Activated naive CD8-positive, alpha-beta T cell treated with anti-CD3 and anti-CD28 coated beads, Interleukin-2, amount 50 U/mL, for 24 hours (primary cell): Measurements from ENCODE around the gene ARPP21.
A peak's percentile ranks its signal among the peaks of the same experiment; 100 is the strongest.

Experiments
- ATAC-seq: fragments of 150-1000 bp; cut with Tn5 transposase; one replicate; pipeline ENCODE4 v1.10.0; 2021
- DNase-seq: peaks from one replicate; pipeline ENCODE4 v3.0.0; 2021
- H3K27ac Mint-ChIP-seq: one replicate; pipeline ENCODE4 v1.8.0; 2021; ENCODE audit warnings: mild to moderate bottlenecking, mixed read lengths
- H3K27me3 Mint-ChIP-seq: one replicate; pipeline ENCODE4 v1.8.0; 2021; ENCODE audit warnings: mixed read lengths
- H3K36me3 Mint-ChIP-seq: one replicate; pipeline ENCODE4 v1.8.0; 2021; ENCODE audit warnings: low read depth, mixed read lengths
- H3K4me1 Mint-ChIP-seq: one replicate; pipeline ENCODE4 v1.8.0; 2021; ENCODE audit warnings: mixed read lengths
- H3K4me3 Mint-ChIP-seq: one replicate; pipeline ENCODE4 v1.8.0; 2021; ENCODE audit warnings: mild to moderate bottlenecking, moderate library complexity, mixed read lengths
- H3K9me3 Mint-ChIP-seq: one replicate; pipeline ENCODE4 v1.8.0; 2021; ENCODE audit warnings: mixed read lengths

The ARPP21 gene

DNA sequence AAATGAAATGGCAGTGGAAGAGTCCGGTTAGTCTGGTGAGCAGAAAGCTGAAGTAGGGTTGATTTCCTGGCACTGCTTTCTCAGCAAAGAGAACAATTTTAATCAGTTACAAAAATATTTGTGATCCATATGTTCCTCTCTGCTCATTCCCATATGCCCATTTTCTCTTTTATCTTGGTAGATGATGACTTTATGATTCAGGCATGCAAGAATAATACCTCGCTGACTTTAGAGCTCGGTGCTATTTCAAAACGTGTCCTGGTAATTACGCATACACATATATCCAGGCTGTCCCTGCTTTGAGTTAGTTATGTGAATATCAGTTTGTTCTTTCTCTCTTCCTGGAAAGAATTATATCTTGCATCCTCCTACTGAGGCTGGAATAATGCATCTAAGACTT is 38.5 kb downstream of the ARPP21 start:
- Mint-ChIP-seq H3K4me1 (peaks cover 3% of the 10 kb centered on the region), H3K36me3 (no peaks in the 10 kb centered on the region), H3K4me3 (no peak overlapping the region), H3K27me3 (no peaks in the 10 kb centered on the region), H3K9me3 (no peaks in the 10 kb centered on the region), H3K27ac (no peak overlapping the region)
- no peak for ATAC-seq
- DNase-seq: no peak

DNA sequence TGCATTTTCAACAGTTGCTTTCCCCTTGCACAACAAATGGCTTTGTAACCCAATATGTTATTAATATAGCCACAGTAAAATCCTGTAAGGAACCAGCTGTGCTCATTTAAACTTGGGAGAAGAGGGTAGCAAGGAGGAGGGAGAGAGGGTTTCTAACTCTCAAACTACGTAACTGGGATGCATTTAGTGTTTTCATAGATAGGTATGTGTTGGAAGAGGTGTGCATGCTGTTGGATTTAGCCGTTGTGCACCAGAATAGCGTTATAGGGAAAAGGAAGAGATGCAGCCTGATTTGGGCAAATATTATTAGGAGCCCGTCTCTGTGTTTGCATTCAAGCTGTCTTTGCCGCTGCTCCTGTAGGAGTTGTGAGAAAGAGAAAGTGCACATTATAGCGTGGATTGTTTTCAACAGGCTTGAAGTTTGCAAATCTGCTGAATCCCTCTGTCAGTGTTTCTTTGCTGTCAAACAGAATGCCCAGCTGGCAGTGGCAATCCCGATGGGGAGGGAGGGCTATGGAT is 39.4 kb downstream of the ARPP21 start:
- no peak for DNase-seq
- no peak overlapping the region for H3K27ac Mint-ChIP-seq
- ATAC-seq: no peak
- H3K4me3 Mint-ChIP-seq: no peak overlapping the region
- peaks cover 3% of the 10 kb centered on the region for H3K4me1 Mint-ChIP-seq
- H3K9me3 Mint-ChIP-seq: no peaks in the 10 kb centered on the region
- H3K36me3 Mint-ChIP-seq: no peaks in the 10 kb centered on the region
- H3K27me3 Mint-ChIP-seq: no peaks in the 10 kb centered on the region

DNA sequence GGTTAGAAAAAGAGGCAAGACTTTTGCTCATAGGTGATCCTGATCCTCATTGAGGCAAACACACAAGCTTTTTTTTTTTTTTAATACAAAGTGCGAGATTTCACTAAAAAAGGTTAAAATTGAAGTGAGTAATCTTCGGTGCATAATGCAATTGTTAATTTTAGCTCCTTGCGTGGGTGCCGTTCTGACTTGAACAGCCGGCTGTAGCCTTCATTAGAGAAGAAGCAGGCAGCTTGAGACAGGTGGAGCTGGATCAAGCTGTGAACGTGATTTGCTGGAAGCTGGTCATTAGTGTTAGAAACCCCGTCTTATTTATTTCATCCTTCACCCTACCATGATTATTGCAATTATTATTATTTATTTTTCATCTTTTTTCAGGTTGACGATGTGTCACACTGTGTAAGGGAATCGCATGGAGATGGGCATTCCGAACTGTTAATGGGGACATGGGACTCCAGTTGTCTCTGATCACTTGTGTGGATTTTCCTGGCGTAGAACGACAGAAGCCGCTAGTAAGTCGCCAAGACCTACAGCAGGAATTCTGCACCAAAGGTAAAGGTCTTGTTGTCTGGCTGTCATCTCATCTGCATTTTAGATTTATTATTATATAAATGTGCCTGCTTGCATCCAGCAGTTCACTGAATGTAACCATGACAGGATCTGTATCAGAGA is 40.2 kb downstream of the ARPP21 start:
- H3K4me1 Mint-ChIP-seq: peaks cover 3% of the 10 kb centered on the region
- no peak overlapping the region for H3K4me3 Mint-ChIP-seq
- DNase-seq: no peak
- H3K27me3 Mint-ChIP-seq: no peaks in the 10 kb centered on the region
- ATAC-seq: no peak
- H3K9me3 Mint-ChIP-seq: no peaks in the 10 kb centered on the region
- no peaks in the 10 kb centered on the region for H3K36me3 Mint-ChIP-seq
- no peak overlapping the region for H3K27ac Mint-ChIP-seq

DNA sequence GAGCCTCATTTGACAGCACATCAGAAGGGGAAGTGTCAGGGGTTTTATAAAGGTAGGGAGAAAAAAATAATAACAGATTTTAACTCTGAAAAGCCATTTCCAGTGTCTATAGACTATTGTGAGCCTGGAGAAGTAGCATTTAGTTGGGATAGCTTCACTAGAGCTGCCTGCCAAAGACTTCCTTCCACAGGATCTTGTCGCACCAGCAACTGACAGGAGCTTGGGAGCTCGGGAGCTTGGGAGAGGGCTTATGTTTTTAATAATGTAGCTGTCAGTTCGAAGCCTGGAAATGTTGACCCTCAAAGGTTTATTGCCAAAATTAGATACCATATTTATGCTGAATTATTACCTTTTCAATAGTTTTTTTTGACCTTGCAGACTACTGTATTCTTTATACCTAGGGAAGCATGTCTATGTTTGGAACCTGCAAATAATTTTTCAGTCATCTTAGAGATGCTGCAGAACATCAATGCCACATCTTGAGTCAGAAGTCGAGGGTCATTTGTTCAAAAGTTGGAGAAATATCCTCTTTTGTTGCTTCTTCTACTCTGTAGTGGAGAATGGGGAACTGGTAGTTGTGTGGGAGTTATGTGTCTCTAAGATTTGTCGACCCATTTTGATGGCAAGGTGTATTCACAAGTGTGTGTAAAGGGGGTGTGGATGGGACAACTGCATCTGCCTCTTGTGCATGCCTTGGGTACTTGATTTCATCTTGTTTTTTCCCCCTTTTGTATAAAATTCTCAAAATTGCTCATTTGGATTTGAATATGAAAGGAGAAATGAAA is 41.7 kb downstream of the ARPP21 start:
- H3K4me1 Mint-ChIP-seq: peaks cover 3% of the 10 kb centered on the region
- no peaks in the 10 kb centered on the region for H3K27me3 Mint-ChIP-seq
- no peak overlapping the region for H3K4me3 Mint-ChIP-seq
- H3K27ac Mint-ChIP-seq: no peak overlapping the region
- ATAC-seq (no peak), DNase-seq (no peak)
- H3K9me3 Mint-ChIP-seq: no peaks in the 10 kb centered on the region
- no peaks in the 10 kb centered on the region for H3K36me3 Mint-ChIP-seq

GRCh38 chr3:35685153-35685552 is 45.8 kb downstream of the ARPP21 start:
- no peak overlapping the region for H3K4me3 Mint-ChIP-seq
- no peaks in the 10 kb centered on the region for H3K9me3 Mint-ChIP-seq
- ATAC-seq (no peak), DNase-seq (no peak)
- no peaks in the 10 kb centered on the region for H3K36me3 Mint-ChIP-seq
- no peaks in the 10 kb centered on the region for H3K27me3 Mint-ChIP-seq
- H3K4me1 Mint-ChIP-seq: peaks cover 3% of the 10 kb centered on the region
- H3K27ac Mint-ChIP-seq: no peak overlapping the region

DNA sequence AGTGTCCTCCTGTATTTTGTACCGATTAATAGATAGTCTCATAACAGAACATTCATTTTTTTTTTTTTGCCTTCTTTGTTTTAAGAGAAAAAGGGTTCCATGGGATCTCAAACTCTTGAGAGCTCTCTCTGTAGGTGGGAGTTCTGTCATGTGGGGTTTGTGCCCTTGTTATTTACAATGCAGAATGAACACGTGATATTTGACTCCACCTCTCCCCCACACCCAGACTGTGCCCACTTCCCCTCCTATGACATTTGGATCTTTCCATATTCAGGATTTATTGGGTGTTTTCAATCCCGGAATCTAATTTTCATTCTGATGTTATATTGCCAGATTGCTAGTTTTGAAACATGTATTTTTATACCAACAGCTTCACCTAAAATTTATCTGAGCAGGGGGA is 49.5 kb downstream of the ARPP21 start:
- Mint-ChIP-seq H3K4me3 (no peak overlapping the region), H3K36me3 (no peaks in the 10 kb centered on the region), H3K9me3 (no peaks in the 10 kb centered on the region), H3K4me1 (no peaks in the 10 kb centered on the region), H3K27me3 (no peaks in the 10 kb centered on the region), H3K27ac (no peak overlapping the region)
- DNase-seq (no peak), ATAC-seq (no peak)

DNA sequence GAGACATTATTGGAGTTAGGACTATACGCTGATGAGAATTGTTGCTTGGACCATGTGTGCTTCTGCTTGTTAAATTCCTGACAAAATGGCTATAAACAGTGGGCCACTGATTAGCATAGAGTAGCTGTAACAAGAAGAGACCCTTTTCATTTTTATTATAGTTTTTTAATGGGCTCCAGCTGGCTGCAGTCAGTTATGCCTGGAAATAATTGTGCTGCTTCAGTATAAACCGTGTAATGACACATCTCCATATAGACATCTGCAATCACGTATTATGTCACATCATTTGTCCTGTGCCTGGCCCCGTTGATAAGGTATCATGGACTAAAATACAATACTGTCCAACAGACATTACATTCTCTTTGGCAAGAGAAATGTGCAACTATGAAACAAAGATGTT is 50.9 kb downstream of the ARPP21 start:
- ATAC-seq: no peak

GRCh38 chr3:35705904-35706303 is 66.6 kb downstream of the ARPP21 start:
- DNase-seq (no peak), ATAC-seq (no peak)
- Mint-ChIP-seq H3K4me1 (no peaks in the 10 kb centered on the region), H3K27me3 (peaks cover 2% of the 10 kb centered on the region), H3K36me3 (no peaks in the 10 kb centered on the region), H3K27ac (no peak overlapping the region), H3K9me3 (peaks cover 4% of the 10 kb centered on the region), H3K4me3 (no peak overlapping the region)

More for the DNA sequence above, 50.9 kb downstream of the ARPP21 start:
- no peaks in the 10 kb centered on the region for H3K9me3 Mint-ChIP-seq
- no peak overlapping the region for H3K27ac Mint-ChIP-seq
- DNase-seq: no peak
- no peaks in the 10 kb centered on the region for H3K27me3 Mint-ChIP-seq
- no peaks in the 10 kb centered on the region for H3K36me3 Mint-ChIP-seq
- no peak overlapping the region for H3K4me3 Mint-ChIP-seq
- no peaks in the 10 kb centered on the region for H3K4me1 Mint-ChIP-seq

- peak overlapping the region; percentile 2 for H3K27ac Mint-ChIP-seq
- H3K4me3 Mint-ChIP-seq: no peak overlapping the region
- no peaks in the 10 kb centered on the region for H3K36me3 Mint-ChIP-seq
- DNase-seq: no peak
- H3K4me1 Mint-ChIP-seq: no peaks in the 10 kb centered on the region
- peaks cover 2% of the 10 kb centered on the region for H3K27me3 Mint-ChIP-seq
- ATAC-seq: no peak
- H3K9me3 Mint-ChIP-seq: peaks cover 4% of the 10 kb centered on the region
Observed at GRCh38 chr3:35707904-35708303, 68.6 kb downstream of the ARPP21 start.

DNA sequence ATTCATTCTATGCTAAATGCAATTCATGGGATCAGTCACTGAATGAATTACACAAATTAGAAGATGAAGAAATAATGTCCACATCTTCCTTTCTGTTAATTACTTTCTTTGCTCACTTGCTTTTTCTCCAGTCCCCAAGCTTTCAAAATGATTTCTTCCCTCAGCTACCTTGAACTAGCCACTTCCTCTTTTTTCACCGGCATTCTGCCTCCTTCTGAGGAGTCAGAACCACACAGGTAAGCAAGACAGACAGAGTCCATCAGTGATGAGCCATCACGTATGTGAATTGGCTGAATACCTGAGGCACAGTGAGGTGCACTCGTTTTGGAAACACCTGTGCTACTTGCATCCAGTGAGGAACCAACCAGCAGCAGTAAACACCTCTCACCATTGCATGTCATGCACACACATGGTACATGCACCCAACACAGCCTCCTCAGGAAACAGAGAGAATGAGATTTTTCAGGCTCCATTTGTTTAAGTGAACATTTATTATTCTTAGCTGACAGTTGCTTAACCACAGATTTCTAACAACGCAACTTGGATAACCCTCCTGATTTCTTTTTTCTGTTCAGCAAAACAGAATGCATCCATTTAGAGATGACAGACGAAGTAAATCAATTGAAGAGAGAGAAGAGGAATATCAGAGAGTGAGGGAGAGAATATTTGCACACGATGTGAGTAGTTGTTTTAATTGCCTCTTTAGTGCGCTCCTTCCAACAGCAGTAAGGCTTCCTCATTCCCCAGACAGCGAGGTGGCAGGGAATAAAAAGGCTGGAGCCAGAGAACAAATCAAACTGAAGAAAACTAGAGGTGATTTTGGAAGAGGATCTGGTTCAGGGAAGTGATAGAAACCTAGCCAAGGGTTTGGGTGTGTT is 69.3 kb downstream of the ARPP21 start:
- ATAC-seq: no peak
- H3K4me1 Mint-ChIP-seq: no peaks in the 10 kb centered on the region
- no peaks in the 10 kb centered on the region for H3K36me3 Mint-ChIP-seq

GRCh38 chr3:35709691-35710090 is 70.4 kb downstream of the ARPP21 start:
- Mint-ChIP-seq H3K4me3 (no peak overlapping the region), H3K27ac (no peak overlapping the region), H3K27me3 (peaks cover 2% of the 10 kb centered on the region), H3K9me3 (peaks cover 4% of the 10 kb centered on the region), H3K36me3 (no peaks in the 10 kb centered on the region), H3K4me1 (no peaks in the 10 kb centered on the region)
- DNase-seq (no peak), ATAC-seq (no peak)

More for the DNA sequence above, 69.3 kb downstream of the ARPP21 start:
- no peak for DNase-seq
- H3K27ac Mint-ChIP-seq: no peak overlapping the region
- H3K4me3 Mint-ChIP-seq: no peak overlapping the region
- peaks cover 2% of the 10 kb centered on the region for H3K27me3 Mint-ChIP-seq
- peaks cover 4% of the 10 kb centered on the region for H3K9me3 Mint-ChIP-seq

- no peak overlapping the region for H3K27ac Mint-ChIP-seq
- H3K9me3 Mint-ChIP-seq: peaks cover 4% of the 10 kb centered on the region
- peaks cover 2% of the 10 kb centered on the region for H3K27me3 Mint-ChIP-seq
- DNase-seq (no peak), ATAC-seq (no peak)
- no peak overlapping the region for H3K4me3 Mint-ChIP-seq
- H3K36me3 Mint-ChIP-seq: no peaks in the 10 kb centered on the region
- H3K4me1 Mint-ChIP-seq: no peaks in the 10 kb centered on the region
Observed at GRCh38 chr3:35710554-35710953, 71.2 kb downstream of the ARPP21 start.

GRCh38 chr3:35718921-35719320 is 79.6 kb downstream of the ARPP21 start:
- H3K27me3 Mint-ChIP-seq: no peaks in the 10 kb centered on the region
- no peak overlapping the region for H3K27ac Mint-ChIP-seq
- DNase-seq: no peak
- no peaks in the 10 kb centered on the region for H3K4me1 Mint-ChIP-seq
- no peak overlapping the region for H3K4me3 Mint-ChIP-seq
- no peak for ATAC-seq
- no peaks in the 10 kb centered on the region for H3K36me3 Mint-ChIP-seq
- no peaks in the 10 kb centered on the region for H3K9me3 Mint-ChIP-seq

DNA sequence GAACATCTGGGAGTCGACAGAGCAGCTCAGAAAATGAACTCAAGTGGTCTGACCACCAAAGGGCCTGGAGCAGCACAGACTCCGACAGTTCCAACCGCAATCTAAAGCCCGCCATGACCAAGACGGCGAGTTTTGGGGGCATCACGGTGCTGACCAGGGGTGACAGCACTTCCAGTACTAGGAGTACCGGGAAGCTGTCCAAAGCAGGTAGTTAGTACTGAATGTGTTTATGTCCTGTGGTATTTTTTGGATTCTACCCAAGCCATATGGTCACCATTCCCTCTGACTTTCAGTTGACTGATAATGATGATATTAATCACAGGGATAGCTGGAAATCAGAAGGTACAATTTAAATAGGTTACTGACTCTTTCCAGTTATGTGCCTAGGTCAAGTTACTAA is 82.3 kb downstream of the ARPP21 start:
- Mint-ChIP-seq H3K36me3 (no peaks in the 10 kb centered on the region), H3K9me3 (no peaks in the 10 kb centered on the region), H3K27me3 (no peaks in the 10 kb centered on the region), H3K27ac (no peak overlapping the region), H3K4me3 (no peak overlapping the region), H3K4me1 (no peaks in the 10 kb centered on the region)
- no peak for ATAC-seq
- no peak for DNase-seq
